Keratinocyte (primary cell): ENCODE data around the gene HPN. TPM values are rescaled to one million over a fixed set of nuclear protein-coding genes. Genes with fewer than 3 reads are reported as not detected.

Source experiments
- DNase-seq: peaks from one replicate; pipeline ENCODE4 v3.0.0-alpha.2; 2011; ENCODE audit warnings: low read depth, missing footprints, low spot score
- FAIRE-seq: peaks from 2 replicates; lab custom pipeline; 2011; peaks lifted over from hg19 to GRCh38; lab: Jason Lieb, UNC
- H2AFZ ChIP-seq: 2 replicates; pipeline ENCODE4 v1.6.0; 2012; ENCODE audit warnings: low read length, control low read depth, inconsistent platforms; ENCODE audit not compliant: control insufficient read depth
- H3K27ac ChIP-seq: 2 replicates; pipeline ENCODE4 v1.5.1; 2011; ENCODE audit warnings: low read length; ENCODE audit not compliant: control insufficient read depth, insufficient read depth
- H3K27me3 ChIP-seq: 3 replicates; pipeline ENCODE4 v1.6.0; 2011; ENCODE audit warnings: low read length; ENCODE audit not compliant: control insufficient read depth, insufficient read depth; ENCODE audit errors: extremely low read depth
- H3K36me3 ChIP-seq, 2 experiments: 2 replicates in 1 of 2; 3 replicates in 1 of 2; pipeline ENCODE4 v1.5.1; 2011; ENCODE audit warnings: low read length in 2 of 2, mild to moderate bottlenecking in 1 of 2; ENCODE audit not compliant: control insufficient read depth in 2 of 2, insufficient read depth in 2 of 2; ENCODE audit errors: extremely low read depth in 1 of 2
- H3K4me1 ChIP-seq: 3 replicates; pipeline ENCODE4 v1.5.1; 2011; ENCODE audit warnings: low read length; ENCODE audit not compliant: control insufficient read depth, insufficient read depth; ENCODE audit errors: extremely low read depth
- H3K4me2 ChIP-seq: 3 replicates; pipeline ENCODE4 v1.6.0; 2011; ENCODE audit warnings: low read depth, low read length; ENCODE audit not compliant: control insufficient read depth, insufficient read depth; ENCODE audit errors: extremely low read depth
- H3K4me3 ChIP-seq, 3 experiments: fragments of 200-600 bp in 1 of 3; sonication (generic) in 1 of 3; 2 replicates in 2 of 3; 3 replicates in 1 of 3; pipeline ENCODE4 v1.5.1; 2011 to 2016; ENCODE audit warnings: low read length in 3 of 3, mild to moderate bottlenecking in 3 of 3, control low read depth in 2 of 3, inconsistent platforms in 1 of 3, low read depth in 1 of 3, mixed read lengths in 1 of 3, mixed run types in 1 of 3, moderate library complexity in 1 of 3; ENCODE audit not compliant: control insufficient read depth in 2 of 3, insufficient read depth in 2 of 3; ENCODE audit errors: extremely low read depth in 1 of 3
- H3K79me2 ChIP-seq: 2 replicates; pipeline ENCODE4 v1.6.0; 2012; ENCODE audit warnings: low read length; ENCODE audit not compliant: control insufficient read depth, insufficient read depth
- H3K9ac ChIP-seq: 3 replicates; pipeline ENCODE4 v1.6.0; 2011; ENCODE audit warnings: low read length; ENCODE audit not compliant: control insufficient read depth, insufficient read depth; ENCODE audit errors: extremely low read depth
- H3K9me1 ChIP-seq: 3 replicates; pipeline ENCODE4 v1.6.0; 2011; ENCODE audit warnings: low read length; ENCODE audit not compliant: control insufficient read depth, insufficient read depth; ENCODE audit errors: extremely low read depth
- H3K9me3 ChIP-seq: 2 replicates; pipeline ENCODE4 v1.5.1; 2012; ENCODE audit warnings: low read depth, low read length; ENCODE audit not compliant: control insufficient read depth
- H4K20me1 ChIP-seq: 3 replicates; pipeline ENCODE4 v1.6.0; 2011; ENCODE audit warnings: low read length; ENCODE audit not compliant: control insufficient read depth, insufficient read depth; ENCODE audit errors: extremely low read depth
- EZH2 ChIP-seq: IDR thresholded peaks from one replicate; pipeline ENCODE4 v1.6.1; 2012; ENCODE audit warnings: inconsistent platforms, mild to moderate bottlenecking, low read length, moderate library complexity
- dilution Hi-C: fragments of 300-500 bp; cut with MboI; formaldehyde crosslinking; loops from one replicate; pipeline ENCODE4 v1.7.0; 2020; ENCODE audit warnings: low sequenced_read_pairs; ENCODE audit not compliant: extremely low pct_ligation_motif_present
- polyA plus RNA-seq, 5 experiments: library from polyadenylated mRNA; depleted of rRNA in 3 of 5; stranded (reverse) in 3 of 5; stranded (forward) in 1 of 5; unstranded in 1 of 5; fragments of >200 nt; gene quantifications; 1 replicate in 1 of 5; 2 replicates in 3 of 5; 3 replicates in 1 of 5; pipeline versions ENCODE4 v1.2.1 to v1.2.3, GENCODE V29; 2011 to 2012; ENCODE audit warnings: missing spikeins in 2 of 5, low read depth in 1 of 5, low replicate concordance in 1 of 5
- TF ChIP-seq, protein P1 (sequence below), 3 experiments: IDR thresholded peaks in 1 of 3; conservative IDR thresholded peaks in 1 of 3; optimal IDR thresholded peaks in 1 of 3; 2 replicates in 2 of 3; 3 replicates in 1 of 3; pipeline versions ENCODE3 to v1.5.1; 2011; ENCODE audit warnings: low read length in 3 of 3, mild to moderate bottlenecking in 3 of 3, moderate library complexity in 2 of 3, control low read depth in 1 of 3, inconsistent platforms in 1 of 3; ENCODE audit not compliant: insufficient read depth in 2 of 3; ENCODE audit errors: extremely low read depth in 1 of 3

Gene HPN
- polyA plus RNA-seq, 1 donor (not counting 4 experiments of a cell fraction or from before 2014, with no cell fraction given) = not detected

DNA sequence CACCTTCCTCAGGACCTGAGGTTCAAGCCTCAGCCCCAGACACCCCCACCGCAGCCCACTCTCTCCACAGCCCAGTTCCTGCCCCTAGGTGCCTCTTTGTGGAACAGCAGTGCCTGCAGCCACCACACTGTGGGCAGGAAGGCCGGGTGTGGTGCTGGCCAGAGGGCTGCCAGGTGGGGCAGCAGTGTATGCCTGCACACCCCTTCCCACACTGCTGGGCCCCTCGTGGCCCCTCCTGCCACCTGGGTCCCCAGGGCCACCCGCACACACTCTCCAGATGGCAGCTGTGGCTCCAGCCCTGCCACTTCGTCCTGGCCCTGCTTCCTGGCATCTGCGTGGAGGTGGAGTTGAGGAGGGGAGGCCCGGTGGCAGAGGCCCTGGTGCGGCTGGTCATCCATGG lies 35.1 kb downstream of the HPN start:
- Histone ChIP-seq H3K27me3 (no peaks in the 10 kb centered on the region), H3K4me2 (no peak overlapping the region), H4K20me1 (no peaks in the 10 kb centered on the region), H3K27ac (no peak overlapping the region), H3K9ac (no peak overlapping the region), H3K4me1 (no peaks in the 10 kb centered on the region), H3K79me2 (no peaks in the 10 kb centered on the region), H3K9me3 (no peaks in the 10 kb centered on the region), H3K9me1 (no peaks in the 10 kb centered on the region), H3K4me3 (no peak overlapping the region), H2AFZ (no peak overlapping the region), H3K36me3 (no peaks in the 10 kb centered on the region)
- TF ChIP-seq EZH2 = no peak
- TF ChIP-seq, protein P1, sequence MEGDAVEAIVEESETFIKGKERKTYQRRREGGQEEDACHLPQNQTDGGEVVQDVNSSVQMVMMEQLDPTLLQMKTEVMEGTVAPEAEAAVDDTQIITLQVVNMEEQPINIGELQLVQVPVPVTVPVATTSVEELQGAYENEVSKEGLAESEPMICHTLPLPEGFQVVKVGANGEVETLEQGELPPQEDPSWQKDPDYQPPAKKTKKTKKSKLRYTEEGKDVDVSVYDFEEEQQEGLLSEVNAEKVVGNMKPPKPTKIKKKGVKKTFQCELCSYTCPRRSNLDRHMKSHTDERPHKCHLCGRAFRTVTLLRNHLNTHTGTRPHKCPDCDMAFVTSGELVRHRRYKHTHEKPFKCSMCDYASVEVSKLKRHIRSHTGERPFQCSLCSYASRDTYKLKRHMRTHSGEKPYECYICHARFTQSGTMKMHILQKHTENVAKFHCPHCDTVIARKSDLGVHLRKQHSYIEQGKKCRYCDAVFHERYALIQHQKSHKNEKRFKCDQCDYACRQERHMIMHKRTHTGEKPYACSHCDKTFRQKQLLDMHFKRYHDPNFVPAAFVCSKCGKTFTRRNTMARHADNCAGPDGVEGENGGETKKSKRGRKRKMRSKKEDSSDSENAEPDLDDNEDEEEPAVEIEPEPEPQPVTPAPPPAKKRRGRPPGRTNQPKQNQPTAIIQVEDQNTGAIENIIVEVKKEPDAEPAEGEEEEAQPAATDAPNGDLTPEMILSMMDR (optimal IDR thresholded peaks at IDR 0.05 in 1 of 3, IDR thresholded peaks at IDR 0.05 in 1 of 3, conservative IDR thresholded peaks at IDR 0.05 in 1 of 3; ENCODE audit: extremely low read depth in 1 of 3, insufficient read depth in 2 of 3, low read length in 3 of 3) = no peak
- dilution Hi-C loops = no loop called here
- FAIRE-seq (no peak), DNase-seq (no peak)

DNA sequence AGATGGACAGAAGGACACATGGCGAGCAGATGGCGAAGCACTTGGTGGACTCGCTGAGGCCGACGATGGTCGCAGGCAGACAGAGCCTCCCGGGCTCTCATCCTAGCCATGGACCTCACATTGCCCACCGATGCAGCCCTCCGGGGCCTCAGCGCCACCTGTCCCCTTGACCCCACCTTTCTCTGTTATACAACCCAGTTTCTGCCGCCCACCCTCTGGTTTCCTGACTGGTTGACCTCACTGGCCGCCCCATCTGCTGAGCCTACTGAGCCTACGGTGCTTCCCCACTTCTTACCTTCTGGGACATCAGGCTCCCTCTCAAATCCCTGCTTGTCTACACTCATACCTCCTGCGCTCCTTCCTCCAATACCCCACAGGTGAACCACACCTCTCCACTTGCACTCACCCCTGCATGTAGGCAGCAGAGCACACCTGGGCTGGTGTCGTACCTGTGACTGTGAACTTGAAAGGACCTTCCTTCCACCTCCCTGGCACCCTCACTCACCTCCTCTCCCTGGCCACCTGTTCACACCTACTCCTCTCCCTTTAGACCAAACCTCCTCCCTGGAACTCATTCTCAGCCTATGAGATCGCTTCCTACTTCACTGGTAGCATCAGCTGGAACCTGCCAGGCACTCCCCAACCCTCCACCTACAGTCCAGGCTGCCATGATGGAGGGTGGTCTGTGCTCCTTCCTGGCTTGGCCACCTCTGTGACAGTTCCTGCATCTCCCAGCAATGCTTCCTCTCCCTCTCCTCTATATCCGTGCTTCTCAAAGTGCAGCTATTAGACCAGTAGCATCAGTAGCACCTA lies 36.1 kb downstream of the HPN start:
- DNase-seq (no peak), FAIRE-seq (no peak)
- no peak overlapping the region for H3K4me3 ChIP-seq
- H4K20me1 ChIP-seq = no peaks in the 10 kb centered on the region
- H3K36me3 ChIP-seq = no peaks in the 10 kb centered on the region
- no peaks in the 10 kb centered on the region for H3K9me3 ChIP-seq
- H3K9ac ChIP-seq = no peak overlapping the region
- H3K27ac ChIP-seq = no peak overlapping the region
- dilution Hi-C loops = no loop called here
- no peaks in the 10 kb centered on the region for H3K4me1 ChIP-seq
- H3K79me2 ChIP-seq = no peaks in the 10 kb centered on the region
- H3K9me1 ChIP-seq = no peaks in the 10 kb centered on the region
- no peaks in the 10 kb centered on the region for H3K27me3 ChIP-seq
- TF ChIP-seq EZH2 = no peak
- TF ChIP-seq, protein P1 (optimal IDR thresholded peaks at IDR 0.05 in 1 of 3, IDR thresholded peaks at IDR 0.05 in 1 of 3, conservative IDR thresholded peaks at IDR 0.05 in 1 of 3; ENCODE audit: extremely low read depth in 1 of 3, insufficient read depth in 2 of 3, low read length in 3 of 3) = no peak
- H3K4me2 ChIP-seq = no peak overlapping the region
- no peak overlapping the region for H2AFZ ChIP-seq
